ENCODE results near the gene TAF10. TPM values are rescaled to one million over a fixed set of nuclear protein-coding genes. Genes with fewer than 3 reads are reported as not detected.

TAF10 gene
- polyA plus RNA-seq, 6 donors from 2014 or later: 203 to 344 (median 273) TPM

DNA sequence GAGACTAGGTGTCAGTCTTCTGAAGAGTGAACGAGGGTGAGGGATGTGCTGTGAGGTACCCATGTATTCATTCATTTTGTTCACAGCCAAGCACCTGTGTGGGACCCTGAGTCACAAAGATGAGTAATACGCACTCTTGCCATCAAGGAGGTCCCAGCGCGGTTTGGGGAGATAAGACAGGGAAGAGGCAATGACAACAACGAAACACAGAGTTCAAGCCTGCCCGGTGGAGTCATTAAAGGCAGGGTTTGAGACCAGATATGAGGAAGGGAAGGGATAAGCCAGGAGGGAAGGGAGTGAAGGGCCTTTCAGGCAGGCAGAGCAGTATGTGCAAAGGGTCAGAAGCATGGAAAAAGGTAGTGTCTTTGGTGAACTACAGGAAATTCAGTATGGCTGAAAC is 39.0 kb upstream of the TAF10 start:
- H3K4me3 Mint-ChIP-seq: no peak overlapping the region
- ATAC-seq (ENCODE audit: low read depth in 2 of 2): no peak

DNA sequence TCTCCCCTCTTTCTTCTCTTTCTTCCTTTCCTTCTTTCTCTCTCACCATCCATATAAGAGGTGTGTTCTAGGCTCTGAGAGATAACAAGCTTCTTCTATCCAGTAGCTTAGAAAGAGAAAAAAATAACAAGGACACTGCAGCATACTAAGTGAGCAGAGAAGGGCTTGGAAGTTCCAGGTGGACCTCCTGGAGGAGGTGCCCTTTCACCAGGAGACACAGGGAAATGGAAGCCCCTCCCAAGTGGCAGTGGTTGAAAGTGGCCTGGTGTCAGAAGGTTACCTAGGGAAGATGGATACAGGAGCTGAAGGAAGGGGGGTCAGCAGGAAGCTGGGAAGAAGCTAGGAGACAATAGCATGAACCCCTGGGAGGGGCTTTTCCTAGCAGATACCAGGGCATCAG is 38.1 kb upstream of the TAF10 start:
- Mint-ChIP-seq H3K4me1 (no peaks in the 10 kb centered on the region), H3K27me3 (no peaks in the 10 kb centered on the region), H3K27ac (no peak overlapping the region), H3K4me3 (no peak overlapping the region), H3K9me3 (no peaks in the 10 kb centered on the region), H3K36me3 (no peaks in the 10 kb centered on the region)
- no peak for ATAC-seq (ENCODE audit: low read depth in 2 of 2)
- DNase-seq: no peak

More for the DNA sequence above, 39.0 kb upstream of the TAF10 start:
- peaks cover under 1 to 2% (median 2%) of the 10 kb centered on the region in 3 donors for H3K4me1 Mint-ChIP-seq
- H3K27ac Mint-ChIP-seq: no peak overlapping the region
- peaks cover 0 to 3% (median 2%) of the 10 kb centered on the region in 3 donors for H3K27me3 Mint-ChIP-seq
- DNase-seq: no peak
- peaks cover 0 to 3% of the 10 kb centered on the region in 2 donors for H3K36me3 Mint-ChIP-seq
- H3K9me3 Mint-ChIP-seq: no peaks in the 10 kb centered on the region

DNA sequence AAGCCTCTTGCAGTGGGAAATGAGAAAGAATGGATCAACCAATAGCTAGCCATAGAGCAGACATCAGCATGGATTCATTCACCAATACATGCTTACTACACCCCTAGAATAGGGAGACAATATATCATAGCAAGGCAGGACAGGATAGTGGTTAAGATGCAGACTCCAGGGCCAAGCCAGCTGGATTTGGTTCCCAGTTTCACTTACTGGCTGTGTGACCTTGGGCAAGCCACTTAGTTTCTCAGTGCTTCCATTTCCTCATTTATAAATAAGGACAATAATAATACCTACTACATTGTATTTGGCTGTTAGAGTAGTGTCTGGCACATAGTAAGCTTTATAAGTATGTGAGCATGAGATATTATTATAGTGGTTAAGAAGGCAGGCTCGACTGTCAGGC is 36.5 kb upstream of the TAF10 start:
- Mint-ChIP-seq H3K27me3 (no peaks in the 10 kb centered on the region), H3K36me3 (no peaks in the 10 kb centered on the region), H3K9me3 (no peaks in the 10 kb centered on the region), H3K4me3 (no peak overlapping the region), H3K27ac (no peak overlapping the region), H3K4me1 (no peaks in the 10 kb centered on the region)
- DNase-seq (no peak), ATAC-seq (ENCODE audit: low read depth in 2 of 2) (no peak)

DNA sequence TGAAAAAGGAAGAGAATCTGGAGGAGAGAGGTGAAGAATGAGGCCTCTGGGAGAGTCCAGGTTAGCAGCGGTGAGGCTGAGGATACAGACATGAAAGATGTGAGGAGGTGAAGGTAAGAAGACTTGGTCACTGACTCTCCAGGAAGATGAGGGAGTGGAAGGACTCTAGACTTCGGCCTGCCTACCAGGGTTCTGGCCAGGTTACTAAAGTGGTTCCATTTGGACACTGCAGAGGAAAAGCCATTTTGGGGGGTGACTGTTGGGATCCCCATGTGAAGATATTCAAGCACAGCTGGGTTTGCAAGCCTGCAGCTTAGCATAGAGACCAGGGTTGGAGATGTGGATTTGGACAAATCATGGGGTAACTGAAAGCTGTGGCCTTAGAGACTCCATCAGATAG is 35.8 kb upstream of the TAF10 start:
- ATAC-seq (ENCODE audit: low read depth in 2 of 2): no peak
- H3K27ac Mint-ChIP-seq: no peak overlapping the region
- H3K4me1 Mint-ChIP-seq: no peaks in the 10 kb centered on the region
- H3K27me3 Mint-ChIP-seq: no peaks in the 10 kb centered on the region
- H3K36me3 Mint-ChIP-seq: no peaks in the 10 kb centered on the region
- no peak for DNase-seq
- no peak overlapping the region for H3K4me3 Mint-ChIP-seq
- no peaks in the 10 kb centered on the region for H3K9me3 Mint-ChIP-seq

DNA sequence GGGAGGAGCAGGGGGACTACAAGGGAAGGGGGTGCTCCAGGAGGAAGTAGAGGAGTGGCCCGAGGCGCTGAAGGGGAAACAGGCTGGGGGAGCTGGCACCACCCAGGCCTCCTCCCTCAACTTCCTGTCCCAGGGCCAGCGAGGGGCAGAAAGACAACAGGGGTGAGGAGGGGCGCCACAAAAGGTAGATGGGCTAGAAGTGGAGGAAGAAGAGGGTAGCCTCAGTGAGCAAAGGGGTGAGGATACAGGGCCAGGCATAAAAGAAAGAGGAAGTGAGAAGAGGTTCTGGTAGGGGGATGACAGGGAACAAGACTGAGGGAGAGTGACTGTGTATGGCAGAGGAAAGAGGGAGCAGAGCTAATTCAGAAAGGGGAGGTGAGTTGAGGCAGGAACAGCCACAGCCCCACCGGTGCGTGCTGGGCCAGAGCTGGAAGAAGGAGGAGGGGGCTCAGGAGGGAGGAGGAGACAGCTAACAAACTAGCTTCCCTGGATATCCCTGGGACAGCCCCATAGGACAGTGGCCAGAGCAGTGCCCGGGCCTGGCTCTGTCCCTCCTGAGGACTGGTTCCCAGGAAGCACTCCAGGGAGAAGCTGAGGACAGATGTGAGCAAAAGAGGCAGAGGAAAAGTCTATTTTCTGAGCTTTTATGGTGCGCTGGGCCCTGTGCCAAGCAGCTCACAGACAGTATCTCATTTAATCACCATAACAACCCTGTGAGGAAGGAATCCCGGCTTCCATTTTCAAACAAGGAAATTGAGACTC is 35.1 kb upstream of the TAF10 start:
- Mint-ChIP-seq H3K27ac (no peak overlapping the region), H3K9me3 (no peaks in the 10 kb centered on the region), H3K4me1 (no peaks in the 10 kb centered on the region), H3K27me3 (no peaks in the 10 kb centered on the region), H3K4me3 (no peak overlapping the region), H3K36me3 (no peaks in the 10 kb centered on the region)
- DNase-seq (peak; percentile 59), ATAC-seq (ENCODE audit: low read depth in 2 of 2) (peak; percentile 91 to 92)

DNA sequence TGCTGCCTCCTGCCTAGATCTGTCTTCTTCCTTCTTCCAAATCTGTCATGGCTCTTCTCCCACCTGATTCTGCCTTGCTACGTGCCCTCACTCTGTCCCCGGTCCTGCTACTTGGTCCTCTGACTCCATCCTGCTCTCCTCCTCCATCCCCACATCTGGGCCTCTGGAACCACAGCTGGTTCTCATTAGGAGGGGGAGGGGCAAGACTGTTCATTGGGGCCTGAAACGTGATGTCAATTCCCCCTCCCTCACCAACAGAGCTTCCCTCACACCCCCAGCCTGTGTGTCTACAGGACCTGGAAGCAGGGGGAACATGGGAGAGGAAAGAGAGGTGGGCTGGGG is 34.5 kb upstream of the TAF10 start:
- H3K4me1 Mint-ChIP-seq: no peaks in the 10 kb centered on the region
- H3K36me3 Mint-ChIP-seq: no peaks in the 10 kb centered on the region
- H3K4me3 Mint-ChIP-seq: no peak overlapping the region
- DNase-seq: no peak
- no peaks in the 10 kb centered on the region for H3K27me3 Mint-ChIP-seq
- no peaks in the 10 kb centered on the region for H3K9me3 Mint-ChIP-seq
- peak in 1 of 2 donors; percentile 11 for ATAC-seq (ENCODE audit: low read depth in 2 of 2)
- H3K27ac Mint-ChIP-seq: no peak overlapping the region

DNA sequence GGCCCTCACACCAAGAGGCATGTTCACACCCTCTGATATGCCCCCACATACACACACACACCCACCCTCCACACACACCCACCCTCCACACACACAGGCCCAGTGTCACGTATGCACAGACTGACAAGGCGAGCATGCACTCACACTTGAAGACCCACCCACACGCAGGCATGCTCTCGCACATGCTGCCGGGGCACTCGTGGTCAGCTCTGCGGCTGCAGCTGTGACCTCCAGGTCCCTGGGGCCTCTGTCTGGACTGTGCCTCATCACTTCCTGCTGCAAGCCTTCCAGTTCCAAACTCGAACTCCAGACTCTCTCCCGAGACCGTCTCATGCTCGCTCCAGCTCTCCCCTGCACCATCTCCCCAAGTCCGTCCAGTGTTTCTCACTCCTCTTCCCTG is 34.1 kb upstream of the TAF10 start:
- H3K4me1 Mint-ChIP-seq: no peaks in the 10 kb centered on the region
- ATAC-seq (ENCODE audit: low read depth in 2 of 2) (no peak), DNase-seq (no peak)
- H3K9me3 Mint-ChIP-seq: no peaks in the 10 kb centered on the region
- H3K27ac Mint-ChIP-seq: peak overlapping the region in 1 of 6 donors; percentile 32
- H3K36me3 Mint-ChIP-seq: no peaks in the 10 kb centered on the region
- no peaks in the 10 kb centered on the region for H3K27me3 Mint-ChIP-seq
- no peak overlapping the region for H3K4me3 Mint-ChIP-seq

DNA sequence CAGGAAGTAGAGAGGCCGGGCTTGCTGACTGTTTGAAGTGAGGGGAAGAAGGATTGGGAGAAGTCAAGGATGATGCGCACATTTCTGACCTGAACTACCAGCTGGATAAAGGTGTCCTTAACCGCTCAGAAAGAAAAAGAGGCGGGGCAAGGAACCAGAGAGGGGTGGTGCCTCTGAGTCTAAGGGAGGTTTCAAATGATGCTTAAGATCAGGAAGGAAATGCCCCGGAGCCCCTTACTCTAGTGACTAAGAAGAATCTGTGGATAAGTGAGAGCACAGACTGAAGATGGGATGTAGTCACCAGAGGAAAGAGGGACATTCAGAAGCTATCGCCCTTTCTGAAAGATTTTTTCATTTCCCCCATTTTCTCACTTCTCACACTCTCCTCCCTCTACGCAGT is 30.9 kb upstream of the TAF10 start:
- H3K36me3 Mint-ChIP-seq: no peaks in the 10 kb centered on the region
- H3K4me1 Mint-ChIP-seq: peaks cover 0 to 6% (median 4%) of the 10 kb centered on the region in 3 donors
- no peak overlapping the region for H3K4me3 Mint-ChIP-seq
- H3K27ac Mint-ChIP-seq: no peak overlapping the region
- no peaks in the 10 kb centered on the region for H3K9me3 Mint-ChIP-seq
- DNase-seq (no peak), ATAC-seq (ENCODE audit: low read depth in 2 of 2) (no peak)
- H3K27me3 Mint-ChIP-seq: no peaks in the 10 kb centered on the region

DNA sequence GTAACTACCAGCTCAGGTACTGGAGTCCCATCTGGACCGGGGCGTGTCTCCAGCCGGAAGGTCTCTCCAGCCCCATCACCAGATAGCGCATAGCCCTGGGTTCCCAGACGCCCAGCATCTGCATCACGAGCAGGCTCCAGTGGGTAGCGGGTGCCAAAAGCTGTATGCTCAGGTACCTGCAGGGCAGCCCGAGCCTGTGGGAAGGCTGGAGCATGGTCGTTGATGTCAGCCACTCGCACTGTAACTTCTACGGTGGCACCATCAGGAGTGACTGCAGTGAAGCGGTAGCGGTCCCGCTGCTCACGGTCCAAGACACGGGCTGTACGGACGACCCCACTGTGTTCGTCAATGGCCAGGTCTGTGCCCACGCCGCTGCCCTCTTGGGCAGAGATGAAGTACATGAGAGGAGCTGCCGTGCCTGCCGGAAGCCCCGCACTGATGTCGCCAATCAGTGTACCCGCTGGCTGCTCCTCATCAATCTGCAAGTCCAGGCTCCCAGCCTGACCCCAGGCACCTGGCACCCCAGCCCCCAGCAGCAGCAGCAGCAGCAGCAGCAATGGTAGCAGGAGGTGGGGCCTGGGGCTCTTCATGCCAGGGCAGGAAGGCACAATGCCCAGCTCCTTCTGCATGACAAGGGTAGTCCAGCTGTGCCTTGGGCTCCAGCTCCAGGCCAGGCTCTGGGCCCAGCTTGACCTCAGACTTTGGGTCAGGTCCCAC is 29.1 kb upstream of the TAF10 start:
- no peaks in the 10 kb centered on the region for H3K36me3 Mint-ChIP-seq
- no peaks in the 10 kb centered on the region for H3K9me3 Mint-ChIP-seq
- no peak for DNase-seq
- H3K27me3 Mint-ChIP-seq: no peaks in the 10 kb centered on the region
- peaks cover 0 to 6% (median 4%) of the 10 kb centered on the region in 3 donors for H3K4me1 Mint-ChIP-seq
- H3K4me3 Mint-ChIP-seq: no peak overlapping the region
- no peak for ATAC-seq (ENCODE audit: low read depth in 2 of 2)
- no peak overlapping the region for H3K27ac Mint-ChIP-seq

DNA sequence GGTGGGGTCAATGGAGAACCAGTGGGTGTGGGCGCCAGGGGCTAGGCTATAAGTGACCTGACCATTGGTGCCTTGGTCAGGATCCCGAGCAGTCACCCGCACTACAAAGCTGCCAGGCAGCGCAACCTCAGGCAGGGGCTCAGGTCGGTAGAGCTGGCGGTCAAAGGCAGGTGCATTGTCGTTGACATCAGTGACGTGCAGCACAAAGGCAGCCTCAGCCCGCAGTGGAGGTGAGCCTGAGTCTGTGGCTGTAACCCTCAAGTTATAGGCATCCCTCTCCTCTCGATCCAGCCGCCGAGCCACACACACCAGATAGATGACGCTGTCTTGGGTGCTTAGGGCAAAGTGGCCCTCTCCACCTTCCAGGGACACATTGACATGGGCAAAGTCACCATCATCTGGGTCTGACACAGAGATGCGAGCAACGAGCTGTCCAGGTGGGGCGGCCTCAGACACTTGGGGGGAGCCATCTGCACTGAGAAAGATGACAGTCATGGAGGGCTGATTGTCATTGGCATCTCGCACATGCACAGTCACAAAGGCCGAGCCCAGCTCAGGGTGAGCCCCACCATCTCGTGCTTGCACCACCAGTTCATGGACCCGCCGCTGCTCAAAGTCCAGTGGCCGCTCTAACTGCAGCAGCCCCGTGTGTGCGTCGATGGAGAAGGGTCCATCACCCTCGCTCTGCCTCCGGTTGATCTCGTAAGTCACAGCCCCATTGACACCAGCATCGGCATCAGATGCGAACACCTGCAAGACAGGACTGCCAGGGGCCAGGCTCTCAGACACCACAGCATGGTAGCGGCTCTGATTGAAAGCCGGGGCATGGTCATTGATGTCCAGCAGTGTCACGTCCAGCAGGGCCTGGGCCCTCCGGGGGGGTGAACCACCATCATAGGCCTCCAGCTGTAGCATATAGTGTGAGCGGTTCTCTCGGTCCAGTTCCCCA is 28.3 kb upstream of the TAF10 start:
- DNase-seq: no peak
- Mint-ChIP-seq H3K4me1 (peaks cover 0 to 6% (median 4%) of the 10 kb centered on the region in 3 donors), H3K36me3 (no peaks in the 10 kb centered on the region), H3K9me3 (no peaks in the 10 kb centered on the region), H3K27me3 (no peaks in the 10 kb centered on the region), H3K4me3 (no peak overlapping the region), H3K27ac (no peak overlapping the region)
- no peak for ATAC-seq (ENCODE audit: low read depth in 2 of 2)

DNA sequence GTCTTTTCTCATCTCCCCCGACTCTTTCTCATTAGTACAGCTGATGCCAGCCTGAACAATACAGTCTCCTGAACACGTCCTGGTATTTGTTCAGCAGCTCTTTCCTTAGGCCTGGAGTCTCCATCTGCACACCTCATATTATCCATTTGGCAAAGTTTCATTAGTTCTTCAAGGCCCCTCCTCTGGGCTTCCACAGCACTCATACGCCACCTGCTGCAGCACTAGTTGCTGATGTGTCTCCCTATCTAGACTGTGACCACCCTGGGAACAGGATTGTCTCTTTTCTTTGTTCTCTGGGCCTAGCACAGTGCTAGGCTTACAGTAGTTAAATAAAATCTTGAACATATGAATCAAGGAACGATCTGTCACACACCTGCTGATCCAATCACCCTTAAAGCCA is 26.4 kb upstream of the TAF10 start:
- no peaks in the 10 kb centered on the region for H3K27me3 Mint-ChIP-seq
- DNase-seq (no peak), ATAC-seq (ENCODE audit: low read depth in 2 of 2) (no peak)
- H3K4me1 Mint-ChIP-seq: peaks cover 0 to 6% (median 4%) of the 10 kb centered on the region in 3 donors
- no peak overlapping the region for H3K4me3 Mint-ChIP-seq
- H3K9me3 Mint-ChIP-seq: no peaks in the 10 kb centered on the region
- no peaks in the 10 kb centered on the region for H3K36me3 Mint-ChIP-seq
- no peak overlapping the region for H3K27ac Mint-ChIP-seq

DNA sequence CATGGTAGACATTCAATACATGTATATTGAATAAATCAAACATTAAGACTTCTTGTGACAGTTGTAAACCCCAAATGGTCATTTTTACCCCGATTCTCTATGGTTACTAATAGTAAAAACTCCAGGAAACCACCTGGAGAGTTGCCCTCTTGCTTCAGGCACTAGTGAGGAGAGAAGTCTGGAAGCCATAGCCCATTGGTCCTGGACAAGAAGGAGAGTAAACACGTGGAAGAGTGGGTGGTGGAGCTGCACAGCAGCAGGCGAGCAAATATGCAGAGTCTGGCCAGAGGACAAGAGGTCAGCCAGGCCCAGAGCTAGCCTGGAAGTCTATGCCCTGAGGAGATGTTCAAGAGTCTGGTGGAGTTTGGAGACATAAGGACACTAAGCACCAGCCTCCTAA is 25.9 kb upstream of the TAF10 start:
- Mint-ChIP-seq H3K9me3 (no peaks in the 10 kb centered on the region), H3K36me3 (no peaks in the 10 kb centered on the region), H3K4me3 (no peak overlapping the region), H3K4me1 (peaks cover 0 to 6% (median 4%) of the 10 kb centered on the region in 3 donors), H3K27me3 (no peaks in the 10 kb centered on the region), H3K27ac (no peak overlapping the region)
- DNase-seq (no peak), ATAC-seq (ENCODE audit: low read depth in 2 of 2) (no peak)

DNA sequence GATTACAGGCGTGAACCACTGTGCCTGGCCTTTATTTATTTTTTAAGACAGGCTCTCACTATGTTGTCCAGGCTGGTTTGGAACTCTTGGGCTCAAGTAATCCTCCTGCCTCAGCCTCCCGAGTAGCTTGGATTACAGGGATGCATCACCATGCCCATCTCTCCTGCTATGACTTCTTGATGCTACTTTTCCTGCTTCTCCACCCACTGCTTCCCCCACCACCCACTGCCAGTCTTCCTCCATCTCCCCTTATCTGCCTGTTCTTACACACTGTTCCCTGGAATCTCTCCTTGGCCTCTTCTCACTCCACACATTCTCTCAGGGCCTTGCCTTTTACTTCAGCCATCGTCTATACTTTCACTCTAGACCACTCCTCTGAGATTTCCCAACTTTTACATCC is 24.5 kb upstream of the TAF10 start:
- DNase-seq: no peak
- Mint-ChIP-seq H3K9me3 (no peaks in the 10 kb centered on the region), H3K4me3 (no peak overlapping the region)

More for the DNA sequence above, 24.5 kb upstream of the TAF10 start:
- H3K36me3 Mint-ChIP-seq: no peaks in the 10 kb centered on the region
- H3K4me1 Mint-ChIP-seq: peaks cover 0 to 6% (median 4%) of the 10 kb centered on the region in 3 donors
- H3K27ac Mint-ChIP-seq: no peak overlapping the region
- no peaks in the 10 kb centered on the region for H3K27me3 Mint-ChIP-seq
- ATAC-seq (ENCODE audit: low read depth in 2 of 2): no peak

Data from naive B cell (primary cell).